NCI-H1417 (cell line): ENCODE measurements around the gene DOCK10.

Experiments used
- DNase-seq, 3 experiments: peaks; one replicate each; lab custom pipeline; 2025; lab: John Stamatoyannopoulos, UW

Gene DOCK10

DNA sequence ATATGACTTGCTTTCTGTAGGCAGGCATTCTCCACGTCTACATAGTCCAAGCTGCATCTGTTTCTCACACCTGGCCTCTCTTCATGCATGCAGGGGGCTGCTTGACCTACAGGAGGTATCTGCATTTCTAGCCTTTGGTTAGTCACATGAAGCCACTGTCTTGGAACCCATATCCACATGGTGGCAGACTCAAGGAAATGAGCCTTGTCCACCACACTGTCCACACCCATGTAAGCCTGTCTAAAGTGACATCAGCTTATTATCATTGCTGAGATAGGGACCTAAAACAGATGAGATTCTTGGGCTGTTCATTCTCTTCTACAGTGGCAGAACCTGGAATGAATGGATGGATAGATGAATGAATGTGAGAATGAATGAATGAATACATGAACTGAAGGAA is 160.4 kb downstream of the DOCK10 start:
- no peak for DNase-seq

DNA sequence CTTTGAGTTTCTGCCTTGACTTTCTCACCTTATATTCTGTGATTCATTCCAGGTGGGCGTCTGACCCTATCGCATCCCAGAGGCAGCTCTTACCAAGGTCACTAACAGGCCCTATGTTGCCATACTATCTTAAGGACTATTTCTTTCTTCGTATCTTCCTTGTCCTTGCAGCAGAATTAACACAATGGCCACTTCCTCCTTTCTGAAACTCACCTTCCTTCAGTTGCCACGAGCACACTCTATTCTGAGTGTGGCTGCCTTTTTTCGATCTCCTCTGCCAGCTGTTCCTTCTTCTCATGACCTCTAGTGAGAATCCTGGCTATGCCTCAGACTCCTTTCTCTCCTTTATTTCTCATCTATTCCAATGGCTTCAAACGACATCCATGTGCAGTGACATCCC is 165.7 kb downstream of the DOCK10 start:
- no peak for DNase-seq

DNA sequence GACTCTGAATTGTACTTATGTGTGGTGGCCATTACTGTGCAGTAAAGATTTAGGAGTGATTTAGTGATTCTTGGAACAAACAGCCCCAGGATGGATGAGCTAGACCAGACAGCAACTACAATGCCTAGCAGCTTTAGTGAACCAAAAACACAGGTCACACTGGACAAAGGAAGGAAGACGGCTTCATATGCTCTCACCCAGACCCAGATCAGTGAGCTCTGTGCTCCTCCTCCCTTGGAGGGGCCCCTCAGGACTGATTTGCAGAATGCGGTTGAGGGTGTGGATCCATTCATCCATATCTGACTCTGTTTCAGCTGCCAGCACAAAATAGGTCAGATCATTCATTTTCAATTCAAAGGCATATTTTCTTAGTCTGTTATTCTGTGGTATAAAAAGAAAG is 166.4 kb downstream of the DOCK10 start:
- DNase-seq = no peak

DNA sequence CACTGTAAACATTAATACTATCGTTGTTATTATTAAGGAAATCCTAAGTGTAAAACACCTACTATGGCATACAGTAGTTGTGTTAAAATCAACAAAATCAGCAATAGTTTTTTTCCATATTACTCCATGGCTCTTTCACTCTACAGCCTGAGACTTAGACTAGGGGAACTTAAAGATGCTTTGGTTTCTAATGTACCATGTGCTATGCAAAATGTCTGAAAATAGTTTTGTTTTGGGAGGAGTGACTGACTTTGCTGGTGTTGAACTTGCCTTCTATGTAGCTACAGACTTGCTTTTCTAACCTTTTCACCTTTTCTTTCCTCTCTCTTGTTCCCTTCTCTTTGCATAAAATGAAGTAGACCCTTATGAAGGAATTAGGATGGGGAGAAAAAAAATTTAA is 167.1 kb downstream of the DOCK10 start:
- no peak for DNase-seq

DNA sequence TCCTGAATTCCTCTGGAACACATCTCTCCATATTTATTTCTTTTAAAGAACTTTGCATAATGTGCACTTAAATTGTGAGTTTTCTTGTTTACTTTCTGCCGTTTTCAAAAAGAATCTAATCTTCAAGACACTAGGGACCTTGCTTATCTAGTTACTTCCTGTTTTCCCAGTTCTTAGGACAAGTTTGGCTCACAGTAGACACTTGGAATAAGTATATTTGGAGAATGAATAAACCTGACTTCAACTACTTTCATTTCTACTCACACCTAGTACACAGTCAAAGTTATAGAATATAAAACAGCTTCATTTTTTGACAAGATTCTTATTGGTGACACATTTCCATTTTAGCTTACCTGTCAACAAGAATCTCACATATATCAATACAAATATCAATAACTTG is 170.5 kb downstream of the DOCK10 start:
- no peak for DNase-seq

DNA sequence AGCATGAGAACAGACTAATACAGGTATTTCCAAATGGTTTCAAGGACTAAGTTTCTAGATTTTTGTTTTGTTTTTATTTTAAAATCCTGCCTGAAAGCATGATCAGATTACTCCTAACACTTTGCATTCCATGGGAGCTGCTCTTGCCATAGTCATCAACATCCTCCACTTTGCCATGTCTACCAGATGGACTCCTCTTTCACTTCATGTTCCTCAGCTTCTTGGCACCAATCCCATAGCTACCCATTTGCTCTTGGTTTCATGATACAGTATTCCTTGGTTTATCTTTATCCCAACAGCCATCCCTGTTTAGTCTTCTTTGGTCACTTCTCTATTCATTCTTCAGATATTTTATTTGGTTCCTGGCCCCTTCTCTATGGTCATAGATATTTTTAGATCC is 171.9 kb downstream of the DOCK10 start:
- DNase-seq = no peak

DNA sequence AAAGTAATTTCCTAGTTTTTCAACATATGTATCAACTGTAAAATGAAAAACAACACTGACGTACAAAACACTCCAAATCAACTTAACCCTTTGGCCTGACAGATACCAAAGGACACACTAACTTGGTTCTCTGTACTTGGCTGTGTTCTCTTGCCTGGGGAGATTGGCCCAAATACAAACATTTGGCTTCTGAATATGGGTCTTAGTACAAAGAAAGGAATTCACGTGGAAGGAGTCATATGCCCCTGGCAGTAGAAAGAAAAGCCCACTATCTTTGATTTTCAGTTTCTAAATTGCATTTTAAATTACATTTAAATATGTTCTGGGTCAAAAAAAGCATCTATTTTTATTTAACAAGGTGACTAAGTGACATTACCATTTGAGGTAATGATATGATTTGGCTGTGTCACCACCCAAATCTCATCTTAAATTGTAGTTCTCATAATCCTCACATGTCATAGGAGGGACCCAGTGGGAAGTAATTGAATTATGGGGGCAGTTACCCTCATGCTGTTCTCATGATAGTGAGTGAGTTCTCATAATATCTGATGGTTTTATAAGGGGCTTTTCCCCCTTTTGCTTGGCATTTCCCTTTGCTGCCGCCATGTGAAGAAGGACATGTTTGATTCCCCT is 172.6 kb downstream of the DOCK10 start:
- DNase-seq = no peak

DNA sequence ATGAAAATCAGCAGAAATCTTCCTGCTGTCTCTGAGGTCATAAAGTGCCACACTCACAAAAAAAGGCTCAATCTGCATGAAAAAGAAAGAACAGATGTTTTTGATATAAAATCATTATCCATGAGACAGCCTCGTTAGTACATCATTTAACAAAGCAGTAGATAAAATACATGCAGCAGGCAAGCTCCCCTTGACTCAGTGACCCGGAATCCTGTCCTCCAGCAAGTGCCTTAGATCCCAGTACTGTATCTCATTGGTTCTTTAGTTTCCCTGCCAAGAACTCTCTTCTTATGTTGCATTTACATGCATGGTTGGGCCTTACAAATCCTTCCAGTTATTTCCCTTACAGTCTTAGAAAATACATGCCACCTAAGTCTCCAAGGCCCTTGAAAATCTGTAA is 177.3 kb downstream of the DOCK10 start:
- DNase-seq = no peak

DNA sequence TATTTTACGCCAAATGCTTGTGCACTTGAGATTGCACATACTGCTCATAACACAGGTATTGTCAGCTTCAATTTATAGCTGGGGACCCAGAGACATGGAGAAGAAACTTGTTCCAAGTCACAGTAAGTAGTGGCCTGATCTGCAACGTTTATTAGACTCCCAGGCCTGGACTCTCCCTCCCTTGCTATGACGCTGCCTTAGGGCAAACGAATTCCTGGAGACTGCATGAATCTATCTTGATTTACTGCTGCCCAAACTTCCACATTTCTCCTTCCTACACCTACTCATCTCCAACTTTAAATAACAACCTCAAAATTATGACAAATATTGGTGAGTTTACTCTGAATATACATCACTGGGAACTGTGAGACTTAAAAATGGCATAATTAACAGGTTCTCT is 181.0 kb downstream of the DOCK10 start:
- no peak for DNase-seq

DNA sequence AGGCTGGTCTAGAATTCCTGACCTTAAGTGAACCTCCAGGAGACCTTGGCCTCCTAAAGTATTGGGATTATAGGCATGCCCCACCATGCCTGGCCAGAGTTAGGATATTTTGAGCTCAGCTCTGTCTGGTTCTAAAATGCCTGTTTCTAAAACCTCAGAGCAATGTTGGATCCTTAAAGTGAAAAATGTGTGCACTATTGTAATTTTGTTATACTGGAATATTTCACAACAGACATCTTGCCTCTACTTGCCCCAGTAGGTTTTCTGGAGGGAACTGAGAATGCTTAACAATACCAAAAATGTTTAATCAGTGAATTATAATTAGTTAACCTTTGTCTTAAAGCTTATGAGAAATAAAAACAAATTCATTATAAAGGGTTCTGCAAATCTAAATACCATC is 181.5 kb downstream of the DOCK10 start:
- DNase-seq = no peak

DNA sequence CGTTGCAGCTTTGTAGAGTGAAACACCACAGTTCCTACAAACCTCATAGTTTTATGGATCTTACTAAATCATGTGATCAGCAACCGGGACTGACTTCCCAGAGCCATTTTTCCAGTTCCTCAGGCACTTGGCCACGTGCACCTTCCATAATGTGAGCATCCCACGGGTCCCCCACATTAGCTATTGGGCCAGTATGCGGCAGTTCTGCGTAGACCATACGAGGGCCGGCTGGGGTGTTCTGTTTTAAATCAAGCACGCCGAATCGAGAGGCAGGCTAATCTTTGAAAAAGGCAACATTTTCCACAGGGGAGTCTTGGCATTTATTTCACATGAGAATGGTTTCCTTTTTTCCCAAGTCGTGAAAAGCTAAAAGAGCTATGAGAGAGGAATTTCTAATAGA is 190.5 kb downstream of the DOCK10 start:
- DNase-seq = no peak

DNA sequence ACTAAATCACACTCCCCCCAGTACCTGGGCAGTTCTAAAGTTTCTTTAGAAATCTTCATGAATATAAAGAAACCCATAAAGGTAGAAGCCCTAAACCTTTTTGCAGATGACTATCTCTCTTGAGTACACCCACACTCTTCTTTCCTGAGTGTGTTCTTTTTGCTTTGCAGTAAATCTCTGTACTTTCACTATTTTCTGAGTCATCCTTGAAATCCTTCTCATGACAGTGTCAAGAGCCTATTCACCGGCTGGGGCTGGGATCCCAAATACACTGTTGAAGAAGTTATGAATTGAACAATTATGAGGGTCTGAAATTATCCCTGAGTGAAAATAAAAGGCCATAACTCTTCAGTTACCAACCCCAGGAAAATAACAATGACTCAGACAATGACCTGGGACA is 192.2 kb downstream of the DOCK10 start:
- DNase-seq = no peak

DNA sequence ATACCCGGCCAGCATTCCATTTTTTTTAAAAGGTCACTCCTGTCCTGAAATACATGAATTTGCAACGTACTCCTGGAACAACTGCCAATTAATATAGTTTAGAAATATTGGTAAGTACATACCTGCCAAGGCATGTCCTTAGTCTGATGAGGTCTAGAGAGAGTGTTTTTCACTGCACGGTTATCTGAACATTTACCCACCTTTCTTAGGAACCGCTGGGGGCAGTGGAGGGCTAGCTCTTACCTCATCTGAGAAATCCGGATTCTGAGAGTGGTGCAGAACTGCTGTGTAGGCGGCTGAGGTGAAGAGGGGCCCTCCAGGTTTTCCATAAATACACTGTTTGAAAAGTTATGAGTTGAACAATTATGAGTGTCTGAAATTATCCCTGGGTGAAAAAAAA is 193.0 kb downstream of the DOCK10 start:
- no peak for DNase-seq

DNA sequence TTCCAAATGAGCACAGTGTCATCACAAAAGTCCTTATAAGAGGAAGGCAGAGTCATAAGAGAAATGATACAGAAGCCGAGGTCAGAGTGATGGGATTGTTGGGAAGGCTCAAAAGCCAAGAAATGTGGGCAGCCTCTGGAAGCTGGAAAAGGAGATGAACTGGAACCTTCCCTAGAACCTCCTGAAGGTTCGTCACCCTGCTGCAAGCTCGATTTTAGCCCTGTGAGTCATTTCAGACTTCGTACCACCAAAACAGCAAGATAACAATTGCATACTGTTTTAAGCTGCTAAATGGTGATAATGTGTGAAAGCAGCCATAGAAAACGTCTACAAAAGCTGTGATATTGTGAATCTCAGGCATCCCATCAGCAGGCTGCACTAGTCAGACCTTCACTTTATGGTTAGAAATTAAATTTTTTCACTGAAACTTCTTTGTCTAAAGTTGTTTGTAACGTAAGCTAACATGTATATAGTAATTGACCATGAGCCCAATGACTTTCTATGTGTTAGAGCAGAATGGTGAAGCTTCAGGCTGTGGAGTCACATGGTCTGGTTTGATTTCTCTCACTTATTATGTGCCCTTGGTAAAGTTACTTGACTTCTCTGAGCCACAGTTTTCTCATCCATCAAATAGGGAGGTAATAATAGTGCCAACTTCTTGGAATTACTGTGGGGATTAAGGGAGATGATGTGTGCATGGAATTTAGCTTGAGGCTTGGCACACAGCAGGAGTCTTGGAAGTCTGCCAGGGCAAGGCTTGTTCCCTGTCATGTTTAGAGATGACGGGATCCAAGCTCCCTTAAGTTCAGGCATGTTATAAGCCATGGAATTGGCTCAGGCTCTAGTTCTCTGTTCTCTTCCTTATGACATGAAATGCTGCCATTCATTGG is 194.1 kb downstream of the DOCK10 start:
- DNase-seq = peak; percentile 14 to 78 (median 40)

DNA sequence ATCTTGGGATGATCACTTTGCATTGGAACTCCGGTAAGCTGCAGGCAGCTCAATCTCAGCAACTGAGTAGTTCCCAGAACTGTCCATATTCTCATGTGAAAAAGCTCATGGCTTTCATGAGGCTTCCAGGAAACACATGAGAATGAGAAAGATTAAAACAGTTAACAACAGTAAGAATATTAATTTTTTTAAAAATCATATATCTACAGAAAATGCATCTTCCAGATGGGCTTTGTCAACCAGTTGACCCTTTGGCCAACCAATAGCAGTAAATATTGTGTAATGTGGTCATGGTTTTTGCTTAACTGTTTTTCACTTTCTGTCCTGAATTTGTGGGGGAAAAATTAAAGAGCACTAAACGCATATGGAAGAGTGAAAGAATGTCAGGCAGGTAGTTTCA is 194.9 kb downstream of the DOCK10 start:
- DNase-seq = no peak

DNA sequence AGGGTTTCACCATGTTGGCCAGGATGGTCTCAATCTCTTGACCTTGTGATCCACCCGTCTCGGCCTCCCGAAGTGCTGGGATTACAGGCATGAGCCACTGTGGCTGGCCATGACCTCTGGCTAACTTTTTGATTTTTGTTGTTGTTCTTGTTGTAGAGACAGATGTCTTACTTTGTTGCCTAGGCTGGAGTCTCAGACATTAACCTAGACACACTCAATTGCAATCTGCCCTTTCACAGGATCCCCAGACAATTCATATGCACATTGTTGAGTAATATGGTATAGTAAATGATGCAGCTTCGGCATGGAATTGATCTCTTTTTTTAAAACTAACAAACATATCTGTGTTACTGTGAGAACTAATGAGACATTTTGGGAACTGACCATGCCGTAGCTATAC is 195.6 kb downstream of the DOCK10 start:
- no peak for DNase-seq

DNA sequence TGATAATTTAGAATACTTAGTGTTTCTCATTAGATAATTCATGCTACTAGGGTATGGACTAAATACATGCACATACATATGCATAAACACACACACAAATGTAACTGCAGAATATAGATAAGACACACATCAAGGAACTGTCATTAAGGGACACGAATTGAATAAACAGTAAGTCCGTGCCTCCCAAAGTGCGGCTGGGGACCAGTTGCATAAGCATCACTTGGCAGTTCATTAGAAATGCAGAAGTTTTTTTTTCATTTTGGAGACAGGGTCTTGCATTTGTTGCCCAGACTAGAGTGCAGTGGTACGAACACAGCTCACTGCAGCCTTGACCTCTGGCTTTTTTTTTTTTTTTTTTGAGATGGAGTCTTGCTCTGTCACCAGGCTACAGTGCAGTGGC is 196.1 kb downstream of the DOCK10 start:
- DNase-seq = no peak

DNA sequence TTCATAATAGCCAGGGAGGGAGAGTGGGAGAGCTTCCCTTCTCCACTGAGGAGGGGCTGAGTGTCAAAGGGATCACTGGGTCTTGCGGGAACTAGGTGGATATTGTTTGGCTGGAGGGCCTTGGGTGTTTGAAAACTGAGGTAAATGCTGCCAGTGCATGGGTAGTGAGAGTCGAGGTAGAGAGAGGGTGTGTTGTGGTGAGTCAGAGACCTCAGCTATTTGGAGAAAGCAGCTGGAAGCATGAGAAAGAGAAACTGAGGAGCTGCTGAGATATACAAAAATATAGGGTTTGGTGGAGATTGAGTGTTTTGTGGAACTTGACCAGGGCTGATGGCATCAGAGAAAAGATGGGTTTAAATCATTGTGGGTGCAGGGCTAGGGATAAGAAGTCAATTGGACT is 199.1 kb downstream of the DOCK10 start:
- DNase-seq = no peak

DNA sequence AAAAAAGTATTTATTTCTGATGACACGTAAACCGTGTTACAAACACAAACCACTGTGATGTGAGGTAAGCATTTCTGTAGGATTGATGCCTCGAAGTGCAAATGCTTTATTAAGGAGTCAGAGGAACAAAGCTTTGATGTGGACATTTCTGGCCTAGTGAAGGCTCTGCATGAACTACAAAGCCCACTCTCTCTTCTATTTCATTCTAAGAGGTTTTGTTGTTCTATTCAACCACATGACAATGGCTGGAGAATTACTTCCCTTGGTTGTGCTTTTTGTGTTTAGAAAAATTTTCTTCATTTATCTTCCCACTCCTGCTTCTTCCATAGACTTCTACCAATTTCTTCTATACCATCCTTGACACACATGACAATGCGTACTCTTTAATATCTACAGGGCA is 200.4 kb downstream of the DOCK10 start:
- no peak for DNase-seq

DNA sequence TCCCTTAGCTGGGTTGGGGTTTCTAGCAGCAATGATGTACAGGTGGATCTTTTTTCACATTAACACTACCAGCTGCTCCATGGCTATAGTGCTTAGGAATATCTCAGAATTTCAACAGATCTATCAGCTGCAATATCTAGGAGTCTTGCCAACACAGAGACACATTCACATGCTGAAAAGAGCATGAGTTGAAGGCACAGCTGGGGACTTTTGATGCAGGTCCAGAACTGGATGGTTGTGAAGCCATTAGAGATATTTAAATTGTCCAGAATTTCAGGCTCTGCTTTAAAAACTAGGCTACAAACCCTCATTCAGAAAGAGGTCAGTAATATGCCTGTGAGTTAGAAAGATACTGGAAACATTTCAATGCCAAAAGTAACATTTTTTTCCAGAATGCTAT is 203.9 kb downstream of the DOCK10 start:
- no peak for DNase-seq

DNA sequence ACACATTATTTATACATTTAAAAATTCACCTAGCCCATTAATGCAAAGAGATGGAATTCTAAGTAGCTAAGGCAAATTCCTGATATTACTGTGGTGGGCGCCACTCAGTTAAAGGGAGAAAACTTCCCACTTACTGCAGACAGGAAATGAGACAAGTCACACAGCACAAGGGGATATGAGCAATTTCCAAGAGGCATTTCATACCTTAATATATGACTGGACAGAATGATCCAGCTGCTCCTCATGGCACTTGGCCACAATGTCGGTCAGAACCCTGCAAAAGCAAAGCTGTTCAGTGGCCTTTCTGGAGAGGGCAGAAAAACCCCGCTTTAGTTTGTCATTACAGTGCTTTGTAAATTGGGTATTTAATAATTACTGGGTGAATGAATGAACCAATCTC is 204.7 kb downstream of the DOCK10 start:
- no peak for DNase-seq

DNA sequence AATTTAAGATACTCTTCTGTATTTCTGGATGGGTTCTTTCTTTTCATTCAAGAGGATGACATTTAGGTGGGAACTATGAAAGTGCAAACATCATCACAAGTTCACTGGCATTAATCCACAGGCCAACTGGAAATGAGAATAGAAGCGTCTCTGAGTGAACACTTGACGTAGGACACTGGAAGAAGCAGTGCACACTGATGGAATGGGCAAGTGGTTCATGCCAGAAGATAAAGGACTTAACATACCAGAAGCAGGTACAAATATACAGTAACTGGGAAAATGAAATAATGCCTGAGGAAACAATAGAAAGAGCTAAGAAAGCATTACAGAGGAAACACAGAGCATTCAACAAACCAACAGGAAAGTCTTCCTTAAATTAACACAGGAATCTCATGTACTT is 205.2 kb downstream of the DOCK10 start:
- DNase-seq = no peak

DNA sequence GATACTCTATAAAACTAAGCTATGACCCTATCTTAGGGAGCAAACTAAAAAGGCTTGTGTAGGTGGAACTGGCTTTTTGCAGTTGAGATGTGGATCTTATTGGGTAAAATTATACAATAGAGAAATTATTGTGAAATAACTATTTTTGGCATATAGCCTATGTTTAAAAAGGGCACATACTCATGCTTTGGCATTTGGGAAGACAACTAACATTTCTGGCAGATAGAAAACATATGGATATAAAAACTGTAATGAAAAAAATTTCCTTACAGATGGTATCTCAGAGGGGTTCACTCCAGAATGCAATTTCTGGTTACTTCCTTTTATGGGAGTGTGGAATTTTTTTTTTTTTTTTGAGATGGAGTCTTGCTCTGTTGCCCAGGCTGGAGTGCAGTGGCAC is 206.0 kb downstream of the DOCK10 start:
- DNase-seq = no peak

DNA sequence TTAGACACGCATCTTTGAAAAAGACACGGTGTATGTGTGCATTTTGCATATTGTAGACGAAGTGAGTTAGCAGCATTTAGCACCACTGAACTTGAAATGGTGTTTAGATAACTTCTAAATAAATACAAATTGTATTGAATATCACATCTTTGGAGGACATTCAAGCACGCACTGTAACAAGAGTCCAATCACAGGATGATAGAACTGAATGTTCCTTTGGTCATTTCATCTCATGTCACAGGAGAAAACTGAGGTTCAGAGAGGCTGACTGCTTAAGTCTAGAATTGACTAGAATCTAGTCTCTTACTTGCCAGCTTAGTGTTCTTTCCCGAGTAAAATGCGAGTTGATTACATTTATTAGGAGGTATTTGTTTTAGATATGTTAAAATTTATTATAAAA is 206.9 kb downstream of the DOCK10 start:
- no peak for DNase-seq
